Measurements from ENCODE around the gene TOX3. TPM values are rescaled to one million over a fixed set of nuclear protein-coding genes. Genes with fewer than 3 reads are reported as not detected.

TOX3 gene
- polyA plus RNA-seq = 11.7 and 19.5 TPM in 2 replicates

DNA sequence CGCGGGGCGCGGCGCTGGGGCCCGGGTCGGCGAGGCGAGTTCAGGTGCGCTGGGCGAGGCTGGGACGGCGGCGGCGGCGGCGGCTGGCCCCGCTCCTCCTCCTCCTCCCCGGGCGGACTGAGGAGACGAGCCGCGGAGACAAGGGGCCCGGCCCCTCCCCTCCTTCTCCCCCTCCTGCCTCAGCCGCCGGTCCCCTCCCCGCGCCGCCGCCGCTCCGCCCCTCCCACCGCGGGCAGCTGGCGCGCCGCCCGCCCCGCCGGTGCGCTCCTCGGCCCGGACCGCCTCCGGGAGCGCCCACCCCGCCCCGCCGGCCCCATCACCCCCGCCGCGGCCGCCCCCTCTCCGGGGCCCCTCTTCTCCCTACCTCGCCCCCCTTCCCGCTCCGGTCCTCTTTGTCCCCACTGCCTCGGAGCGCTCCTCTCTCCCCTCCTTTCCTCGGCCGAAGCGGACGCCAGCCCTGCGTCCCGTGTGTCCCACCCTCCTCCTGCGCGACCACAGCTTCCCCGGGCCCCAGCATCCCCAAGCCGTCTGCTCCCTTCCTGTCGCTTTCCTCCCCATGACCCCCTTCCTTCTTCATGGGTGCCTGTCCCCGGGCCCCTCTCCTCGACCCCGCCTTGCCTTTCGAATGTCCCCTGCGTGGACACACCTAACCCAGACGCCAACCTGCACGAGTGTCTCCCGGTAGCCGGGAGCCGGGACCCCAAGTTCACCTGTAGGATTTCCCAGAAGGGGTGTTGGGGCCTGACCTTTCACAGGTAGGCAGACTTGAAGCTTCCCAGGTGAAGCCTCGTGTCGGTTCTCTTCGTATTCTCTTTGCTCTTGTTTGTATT lies at the start of gene TOX3:
Gene TOX3 (minus strand): TSS at position 140 of the 830 bp plus-strand sequence. CDS start 420 bp downstream, outside the sequence.

